Esophagus squamous epithelium (tissue), 5 donors: Measurements from ENCODE around the gene PHOX2A. TPM values are rescaled to one million over a fixed set of nuclear protein-coding genes. Genes with fewer than 3 reads are reported as not detected.

Experiments
- DNase-seq: peaks from one replicate; lab custom pipeline; 2025; lab: John Stamatoyannopoulos, UW
- H3K27ac ChIP-seq, 4 donors: fragments of 200-600 bp; sonication (generic); one replicate each; pipeline ENCODE4 v1.5.1; 2016 to 2019; ENCODE audit warnings: mild to moderate bottlenecking in 1 of 4
- H3K27me3 ChIP-seq, 4 donors: fragments of 200-600 bp; sonication (generic); 1 replicate in 3 of 4; 2 replicates in 1 of 4; pipeline versions ENCODE4 v1.5.1 to v1.6.0; 2017 to 2021; ENCODE audit warnings: antibody characterized with exemption in 1 of 4
- H3K36me3 ChIP-seq, 3 donors: fragments of 200-600 bp; sonication (generic); one replicate each; pipeline ENCODE4 v1.5.1; 2016 to 2019
- H3K4me1 ChIP-seq, 3 donors: fragments of 200-600 bp; sonication (generic); one replicate each; pipeline ENCODE4 v1.5.1; 2017 to 2019
- H3K4me3 ChIP-seq, 4 donors: fragments of 200-600 bp; sonication (generic); 1 replicate in 3 of 4; 2 replicates in 1 of 4; pipeline ENCODE4 v1.5.1; 2016 to 2019; ENCODE audit warnings: mild to moderate bottlenecking in 2 of 4, moderate library complexity in 1 of 4
- H3K9me3 ChIP-seq, 3 donors: fragments of 200-600 bp; sonication (generic); one replicate each; pipeline ENCODE4 v1.5.1; 2016 to 2019
- POLR2A ChIP-seq, 4 donors: fragments of 450-650 bp; IDR thresholded peaks; one replicate each; pipeline ENCODE4 v1.6.1; 2017; ENCODE audit warnings: antibody characterized with exemption in 4 of 4, mild to moderate bottlenecking in 4 of 4, moderate library complexity in 3 of 4
- WGBS, 2 donors: methylation state at CpG; one replicate each; pipeline ENCODE4 v1.1.5; 2018; 5-methylcytosine and 5-hydroxymethylcytosine counted together
- intact Hi-C: fragments of 100-400 bp; cut with DNase I; formaldehyde crosslinking; loops from one replicate; pipeline ENCODE4 v1.15.0; 2022
- total RNA-seq, 4 donors: library from RNA; depleted of rRNA; stranded (reverse); fragments of >200 nt; gene quantifications; one replicate each; pipeline ENCODE4 v1.1.0, GENCODE V29; 2016
- TF ChIP-seq, protein P1 (sequence below), 6 experiments: fragments of 450-650 bp in 4 of 6; fragments of 200-600 bp in 2 of 6; sonication (generic) in 2 of 6; IDR thresholded peaks; one replicate each; pipeline ENCODE4 v1.5.1; 2016 to 2019; ENCODE audit warnings: antibody characterized with exemption in 6 of 6, mild to moderate bottlenecking in 4 of 6, moderate library complexity in 4 of 6
- donor health status: DM: yes; HTN: yes; CAD: no.

The PHOX2A gene
- total RNA-seq, 4 donors from 2014 or later, result not detected

DNA sequence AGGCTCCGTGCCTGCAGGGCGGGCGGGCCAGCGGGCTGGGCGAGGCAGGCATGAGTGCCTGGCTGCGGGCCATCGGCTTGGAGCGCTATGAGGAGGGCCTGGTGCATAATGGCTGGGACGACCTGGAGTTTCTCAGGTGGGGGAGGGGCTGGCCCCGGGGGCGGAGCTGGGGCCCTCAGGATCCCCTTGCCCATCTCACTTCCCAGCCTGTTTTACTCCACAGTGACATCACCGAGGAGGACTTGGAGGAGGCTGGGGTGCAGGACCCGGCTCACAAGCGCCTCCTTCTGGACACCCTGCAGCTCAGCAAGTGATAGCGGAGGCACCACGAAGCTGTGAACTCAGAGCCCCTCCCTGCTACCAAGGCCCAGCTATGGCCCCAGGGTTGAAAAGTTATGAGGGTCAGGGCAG lies 5.9 kb downstream of the PHOX2A start:
- 32 to 64% methylated on average over 3 to 4 of the region's 16 CpGs for WGBS, 2 donors
- Histone ChIP-seq H3K27me3 (peaks cover 0 to 36% (median 6%) of the 10 kb centered on the region in 4 donors), H3K27ac (peak overlapping the region in 2 of 4 donors; percentile 16 to 28), H3K9me3 (no peaks in the 10 kb centered on the region), H3K36me3 (peaks cover 22 to 56% (median 25%) of the 10 kb centered on the region in 3 donors), H3K4me3 (no peak overlapping the region), H3K4me1 (peaks cover 21 to 62% (median 25%) of the 10 kb centered on the region in 3 donors)
- intact Hi-C loops, result no loop called here
- DNase-seq, result no peak
- no peak for TF ChIP-seq POLR2A (IDR thresholded peaks at IDR 0.05)
- TF ChIP-seq, protein P1, sequence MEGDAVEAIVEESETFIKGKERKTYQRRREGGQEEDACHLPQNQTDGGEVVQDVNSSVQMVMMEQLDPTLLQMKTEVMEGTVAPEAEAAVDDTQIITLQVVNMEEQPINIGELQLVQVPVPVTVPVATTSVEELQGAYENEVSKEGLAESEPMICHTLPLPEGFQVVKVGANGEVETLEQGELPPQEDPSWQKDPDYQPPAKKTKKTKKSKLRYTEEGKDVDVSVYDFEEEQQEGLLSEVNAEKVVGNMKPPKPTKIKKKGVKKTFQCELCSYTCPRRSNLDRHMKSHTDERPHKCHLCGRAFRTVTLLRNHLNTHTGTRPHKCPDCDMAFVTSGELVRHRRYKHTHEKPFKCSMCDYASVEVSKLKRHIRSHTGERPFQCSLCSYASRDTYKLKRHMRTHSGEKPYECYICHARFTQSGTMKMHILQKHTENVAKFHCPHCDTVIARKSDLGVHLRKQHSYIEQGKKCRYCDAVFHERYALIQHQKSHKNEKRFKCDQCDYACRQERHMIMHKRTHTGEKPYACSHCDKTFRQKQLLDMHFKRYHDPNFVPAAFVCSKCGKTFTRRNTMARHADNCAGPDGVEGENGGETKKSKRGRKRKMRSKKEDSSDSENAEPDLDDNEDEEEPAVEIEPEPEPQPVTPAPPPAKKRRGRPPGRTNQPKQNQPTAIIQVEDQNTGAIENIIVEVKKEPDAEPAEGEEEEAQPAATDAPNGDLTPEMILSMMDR (IDR thresholded peaks at IDR 0.05), result peak; percentile 46 to 77 (median 54)

DNA sequence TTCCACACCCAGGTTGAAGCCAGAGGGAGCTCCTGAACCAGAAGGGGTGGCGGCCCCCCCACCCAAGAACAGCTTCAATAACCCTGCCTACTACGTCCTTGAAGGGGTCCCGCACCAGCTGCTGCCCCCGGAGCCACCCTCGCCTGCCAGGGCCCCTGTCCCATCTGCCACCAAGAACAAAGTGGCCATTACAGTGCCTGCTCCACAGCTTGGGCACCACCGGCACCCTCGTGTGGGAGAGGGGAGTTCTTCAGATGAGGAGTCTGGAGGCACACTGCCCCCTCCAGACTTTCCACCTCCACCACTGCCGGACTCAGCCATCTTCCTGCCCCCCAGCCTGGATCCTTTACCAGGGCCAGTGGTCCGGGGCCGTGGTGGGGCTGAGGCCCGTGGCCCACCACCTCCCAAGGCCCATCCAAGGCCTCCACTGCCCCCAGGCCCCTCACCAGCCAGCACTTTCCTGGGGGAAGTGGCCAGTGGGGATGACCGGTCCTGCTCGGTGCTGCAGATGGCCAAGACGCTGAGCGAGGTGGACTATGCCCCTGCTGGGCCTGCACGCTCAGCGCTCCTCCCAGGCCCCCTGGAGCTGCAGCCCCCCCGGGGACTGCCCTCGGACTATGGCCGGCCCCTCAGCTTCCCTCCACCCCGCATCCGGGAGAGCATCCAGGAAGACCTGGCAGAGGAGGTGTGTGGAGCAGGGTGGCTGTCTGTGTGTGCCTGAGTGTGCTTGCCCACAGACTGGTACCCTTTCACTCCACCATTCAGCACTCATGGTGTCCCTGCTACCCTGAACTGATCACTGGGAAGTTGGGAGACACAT lies 6.7 kb downstream of the PHOX2A start:
- H3K4me3 ChIP-seq, result no peak overlapping the region
- peaks cover 29 to 63% (median 32%) of the 10 kb centered on the region in 3 donors for H3K36me3 ChIP-seq
- TF ChIP-seq POLR2A (IDR thresholded peaks at IDR 0.05), result no peak
- TF ChIP-seq, protein P1 (IDR thresholded peaks at IDR 0.05), result no peak
- no peak for DNase-seq
- WGBS, 2 donors, result 80 to 83% methylated on average over 3 to 4 of the region's 22 CpGs
- peaks cover 21 to 62% (median 25%) of the 10 kb centered on the region in 3 donors for H3K4me1 ChIP-seq
- peak overlapping the region in 2 of 4 donors; percentile 13 to 28 for H3K27ac ChIP-seq
- H3K9me3 ChIP-seq, result no peaks in the 10 kb centered on the region
- intact Hi-C loops, result no loop called here
- peaks cover 0 to 29% (median 2%) of the 10 kb centered on the region in 4 donors for H3K27me3 ChIP-seq

DNA sequence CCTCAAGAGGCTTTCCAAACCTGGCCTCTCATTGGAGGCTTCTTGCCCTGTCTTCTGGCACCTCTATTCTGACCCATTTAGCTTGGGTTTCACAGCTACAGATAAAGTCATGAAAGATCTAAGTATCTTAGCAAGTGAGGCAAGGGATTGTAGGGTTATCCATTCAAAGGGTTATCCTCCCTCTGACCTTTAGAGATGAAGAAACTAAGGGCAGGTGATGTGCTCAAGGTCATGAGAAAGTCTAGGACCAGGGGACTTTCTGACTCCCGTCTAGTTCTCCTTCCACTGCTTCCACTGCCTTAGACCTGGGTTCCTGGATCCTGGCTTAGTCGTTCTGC lies 7.2 kb downstream of the PHOX2A start:
- TF ChIP-seq, protein P1 (IDR thresholded peaks at IDR 0.05), result no peak
- TF ChIP-seq POLR2A (IDR thresholded peaks at IDR 0.05), result no peak
- Histone ChIP-seq H3K27ac (no peak overlapping the region), H3K36me3 (peaks cover 34 to 69% (median 38%) of the 10 kb centered on the region in 3 donors), H3K9me3 (no peaks in the 10 kb centered on the region), H3K4me1 (peaks cover 21 to 62% (median 25%) of the 10 kb centered on the region in 3 donors), H3K27me3 (peaks cover 0 to 23% (median 0%) of the 10 kb centered on the region in 4 donors), H3K4me3 (no peak overlapping the region)
- intact Hi-C loops, result no loop called here
- no peak for DNase-seq
- WGBS, 2 donors, result 69 to 73% methylated on average over 2 of the region's 2 CpGs

DNA sequence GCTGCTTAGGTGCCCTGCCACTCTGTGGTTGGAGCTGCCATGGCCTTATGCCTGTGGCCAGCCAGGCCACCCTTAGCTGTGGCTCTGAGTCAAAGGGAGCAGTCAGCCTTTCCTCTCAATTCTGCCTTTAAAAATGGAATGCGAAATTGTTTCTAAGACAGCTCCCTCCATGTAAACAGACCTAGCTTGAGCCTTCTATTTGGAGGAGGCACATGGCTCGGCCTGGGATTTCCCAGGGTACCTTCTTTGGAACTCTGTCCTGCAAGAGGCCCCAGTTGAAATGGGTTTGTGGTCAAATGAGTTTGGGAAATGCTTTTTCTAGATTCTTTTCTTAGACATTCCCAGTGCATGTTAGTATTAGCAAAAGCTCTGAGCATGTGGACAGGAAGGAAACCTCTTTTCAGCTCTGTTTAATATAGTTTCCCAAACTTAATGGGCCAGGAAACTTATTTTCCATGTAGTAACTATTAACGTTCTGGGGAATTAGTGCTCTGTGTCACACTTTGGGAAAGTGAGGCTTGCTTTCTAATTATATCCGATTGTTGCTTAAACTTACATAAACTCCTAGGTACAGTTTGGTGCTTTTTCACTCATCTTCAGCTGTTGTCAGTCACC lies 7.8 kb downstream of the PHOX2A start:
- H3K27me3 ChIP-seq, result peaks cover 0 to 18% (median 0%) of the 10 kb centered on the region in 4 donors
- WGBS, 2 donors, result 47 to 59% methylated on average over 4 of the region's 4 CpGs
- no peak overlapping the region for H3K4me3 ChIP-seq
- peaks cover 39 to 74% (median 44%) of the 10 kb centered on the region in 3 donors for H3K36me3 ChIP-seq
- no peak for TF ChIP-seq POLR2A (IDR thresholded peaks at IDR 0.05)
- TF ChIP-seq, protein P1 (IDR thresholded peaks at IDR 0.05), result no peak
- peaks cover 21 to 61% (median 25%) of the 10 kb centered on the region in 3 donors for H3K4me1 ChIP-seq
- intact Hi-C loops, result no loop called here
- DNase-seq, result no peak
- no peaks in the 10 kb centered on the region for H3K9me3 ChIP-seq
- H3K27ac ChIP-seq, result peak overlapping the region in 1 of 4 donors; percentile 16
